Stimulated activated CD8-positive, alpha-beta memory T cell treated with anti-CD3 and anti-CD28 coated beads, Interleukin-12 subunit alpha, Interleukin-12 subunit beta, amount 100 ng/mL, for 24 hours (primary cell): ENCODE measurements around the gene GMPPB.

Experiments used
- DNase-seq: peaks from one replicate; pipeline ENCODE4 v3.0.0-alpha.2; 2020; ENCODE audit errors: extremely low read depth

The GMPPB gene

DNA sequence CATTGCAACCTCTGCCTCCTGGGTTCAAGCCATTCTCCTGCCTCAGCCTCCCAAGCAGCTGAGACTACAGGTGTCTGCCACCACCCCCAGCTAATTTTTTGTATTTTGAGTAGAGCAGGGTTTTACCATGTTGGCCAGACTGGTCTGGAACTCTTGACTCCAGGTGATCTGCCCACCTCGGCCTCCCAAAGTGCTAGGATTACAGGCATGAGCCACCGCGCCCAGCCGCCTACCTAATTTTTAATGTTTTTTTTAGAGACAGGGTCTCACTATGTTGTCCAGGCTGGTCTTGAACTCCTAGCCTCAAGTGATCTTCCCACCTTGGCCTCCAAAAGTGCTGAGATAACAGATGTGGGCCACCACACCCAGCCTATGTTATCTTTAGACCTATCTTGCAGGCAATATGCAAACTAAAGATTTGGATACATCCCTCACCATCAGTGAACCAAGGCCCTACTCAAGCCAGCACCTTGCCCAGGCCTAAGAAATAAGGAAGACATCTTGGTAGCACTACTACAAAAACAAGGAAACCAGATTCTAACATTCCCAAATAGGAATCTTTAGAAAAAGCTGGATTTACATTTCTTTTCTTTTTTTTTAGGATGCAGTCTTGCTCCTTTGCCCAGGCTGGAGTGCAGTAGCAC is 6.3 kb upstream of the GMPPB start:
- DNase-seq, result no peak

- no peak for DNase-seq
Measured at GRCh38 chr3:49727924-49728361, 4.2 kb upstream of the GMPPB start.

GRCh38 chr3:49727154-49727923 is 3.6 kb upstream of the GMPPB start:
- DNase-seq, result no peak

- no peak for DNase-seq
Measured at GRCh38 chr3:49725906-49726681, 2.3 kb upstream of the GMPPB start.

DNA sequence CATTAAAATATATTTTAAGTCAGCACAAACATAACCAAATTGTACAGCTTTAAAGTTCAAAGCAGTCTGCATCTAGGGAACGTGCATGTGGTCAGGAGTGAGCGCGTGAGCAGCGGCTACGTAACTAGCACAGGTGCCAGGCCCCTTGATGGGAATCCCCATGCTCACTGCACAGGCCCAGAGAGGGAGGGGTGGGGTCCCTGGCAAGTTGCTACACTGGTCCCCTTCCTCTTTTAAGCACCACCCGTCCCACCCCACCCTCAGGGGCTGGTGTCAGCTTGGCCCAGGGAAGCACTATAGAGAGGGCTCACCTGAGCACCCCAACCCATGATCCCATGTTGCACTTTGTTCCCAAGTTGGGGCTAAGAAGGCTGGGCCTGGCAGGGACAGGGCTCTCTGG is 835 bp upstream of the GMPPB start:
- DNase-seq, result no peak

GRCh38 chr3:49723296-49723627 is 489 bp downstream of the GMPPB start:
- no peak for DNase-seq

- no peak for DNase-seq
Measured at GRCh38 chr3:49722896-49723295, 855 bp downstream of the GMPPB start.

- no peak for DNase-seq
Measured at GRCh38 chr3:49721896-49722781, 1.6 kb downstream of the GMPPB start.

DNA sequence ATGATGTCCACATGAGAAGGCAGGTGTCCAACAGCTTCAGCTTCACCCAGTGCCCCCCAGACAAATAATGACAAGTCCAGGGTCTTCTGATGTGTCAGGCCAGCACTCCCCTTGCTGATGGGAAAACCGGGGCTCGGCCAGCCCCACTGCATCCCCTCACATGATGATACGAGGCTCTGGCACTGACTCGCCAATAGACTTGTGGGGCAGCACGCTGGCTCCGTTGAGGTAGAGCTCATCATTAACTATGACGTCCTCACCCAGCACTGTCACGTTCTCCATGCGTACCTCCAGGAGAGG is 2.2 kb downstream of the GMPPB start:
- no peak for DNase-seq

DNA sequence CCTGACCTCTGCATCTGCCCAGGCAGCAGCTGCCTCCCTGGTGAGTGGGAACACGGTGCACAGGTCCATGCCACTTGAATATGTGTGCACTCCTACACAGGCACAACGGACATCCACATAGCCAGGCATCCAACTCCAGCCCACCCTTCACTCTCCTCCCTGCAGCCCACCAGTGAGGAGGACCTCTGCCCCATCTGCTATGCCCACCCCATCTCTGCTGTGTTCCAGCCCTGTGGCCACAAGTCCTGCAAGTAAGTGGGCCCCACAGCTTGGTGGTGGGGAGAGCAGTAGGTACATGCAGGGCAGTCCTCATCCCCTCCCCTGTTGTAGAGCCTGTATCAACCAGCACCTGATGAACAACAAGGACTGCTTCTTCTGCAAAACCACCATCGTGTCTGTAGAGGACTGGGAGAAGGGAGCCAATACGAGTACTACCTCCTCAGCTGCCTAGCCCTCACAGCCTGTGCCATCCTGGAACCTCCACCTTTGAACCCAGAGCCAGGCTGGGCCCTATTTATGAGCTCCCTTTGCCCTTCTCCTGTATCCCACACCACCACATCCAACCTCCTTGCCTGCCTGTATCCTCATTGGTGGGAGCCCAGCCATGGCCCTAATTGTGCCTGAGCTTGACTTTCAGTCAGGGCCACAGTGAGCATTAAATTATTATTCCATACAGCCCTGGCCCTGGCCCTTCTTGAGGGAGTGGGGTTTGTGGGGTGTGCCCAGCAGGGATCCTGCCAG is 2.7 kb downstream of the GMPPB start:
- DNase-seq, result no peak

GRCh38 chr3:49719214-49719884 is 4.4 kb downstream of the GMPPB start, which contains the start of gene AMIGO3:
Gene AMIGO3 (minus strand): TSS chr3:49719684. CDS start chr3:49719465, 219 bp downstream.
- peak; percentile 79 for DNase-seq

GRCh38 chr3:49718858-49719213 is 4.9 kb downstream of the GMPPB start:
- DNase-seq, result no peak

DNA sequence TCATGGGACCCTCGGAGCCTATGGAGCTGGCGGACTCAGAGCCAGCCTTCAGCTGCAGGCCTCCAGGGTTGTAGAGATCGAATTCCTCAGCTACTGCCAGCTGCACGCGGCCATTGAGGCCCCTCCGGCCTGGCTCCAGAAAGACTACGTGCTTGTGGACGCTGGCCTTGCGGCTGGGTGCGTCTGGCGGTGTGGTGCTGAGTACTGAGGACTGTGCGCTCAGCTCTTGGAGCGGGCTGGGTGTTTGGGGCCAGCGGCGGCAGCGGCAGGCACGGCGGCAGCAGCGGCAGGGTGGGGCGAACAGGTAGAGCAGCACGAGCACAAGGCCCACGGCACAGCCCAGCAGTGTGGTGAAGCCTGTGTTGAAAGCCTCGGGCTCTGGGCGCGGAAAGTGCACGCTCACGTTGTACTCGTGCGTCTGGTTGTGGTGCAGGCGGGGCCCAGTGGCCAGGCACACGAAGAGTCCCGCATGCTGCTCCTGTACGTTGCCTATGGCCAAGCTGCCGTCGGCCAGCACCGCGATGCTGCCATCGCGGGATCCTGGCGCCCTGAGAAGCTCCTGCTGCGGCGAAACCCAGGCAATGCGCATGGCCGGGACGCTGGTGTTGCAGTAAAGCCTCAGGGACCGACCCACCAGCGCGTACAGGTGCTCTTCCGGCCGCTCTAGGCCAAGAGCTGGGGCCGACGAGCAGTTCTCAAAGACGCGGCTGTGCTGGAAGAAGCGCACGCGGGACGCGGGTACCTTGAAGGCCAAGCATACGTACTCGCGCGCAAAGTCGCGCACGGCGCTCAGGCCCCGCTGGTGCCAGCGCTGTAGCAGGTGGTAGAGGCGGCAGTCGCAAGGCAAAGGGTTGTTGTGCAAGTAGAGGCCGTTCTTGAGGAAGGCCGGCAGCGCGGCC is 5.5 kb downstream of the GMPPB start:
- no peak for DNase-seq

GRCh38 chr3:49717211-49717958 is 6.4 kb downstream of the GMPPB start:
- DNase-seq, result no peak

GRCh38 chr3:49716691-49717210 is 7.0 kb downstream of the GMPPB start:
- no peak for DNase-seq

- DNase-seq, result no peak
Measured at GRCh38 chr3:49716169-49716568, 7.6 kb downstream of the GMPPB start.

DNA sequence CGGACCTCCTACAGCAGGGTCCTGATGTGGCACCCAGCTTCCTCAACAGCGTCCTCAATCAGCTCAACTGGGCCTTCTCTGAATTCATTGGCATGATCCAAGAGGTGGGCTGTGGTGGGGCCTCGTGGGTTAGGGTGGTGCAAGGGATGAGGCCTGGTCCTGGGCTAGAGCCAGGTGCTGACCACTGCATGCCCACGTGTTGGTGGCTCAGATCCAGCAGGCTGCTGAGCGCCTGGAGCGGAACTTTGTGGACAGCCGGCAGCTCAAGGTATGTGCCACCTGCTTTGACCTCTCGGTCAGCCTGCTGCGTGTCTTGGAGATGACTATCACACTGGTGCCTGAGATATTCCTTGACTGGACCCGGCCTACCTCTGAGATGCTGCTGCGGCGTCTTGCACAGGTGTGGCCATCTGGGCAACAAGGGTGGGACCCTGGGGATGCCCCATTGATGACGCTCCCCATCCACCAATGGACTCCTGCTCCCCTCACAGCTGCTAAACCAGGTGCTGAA is 8.1 kb downstream of the GMPPB start:
- no peak for DNase-seq

DNA sequence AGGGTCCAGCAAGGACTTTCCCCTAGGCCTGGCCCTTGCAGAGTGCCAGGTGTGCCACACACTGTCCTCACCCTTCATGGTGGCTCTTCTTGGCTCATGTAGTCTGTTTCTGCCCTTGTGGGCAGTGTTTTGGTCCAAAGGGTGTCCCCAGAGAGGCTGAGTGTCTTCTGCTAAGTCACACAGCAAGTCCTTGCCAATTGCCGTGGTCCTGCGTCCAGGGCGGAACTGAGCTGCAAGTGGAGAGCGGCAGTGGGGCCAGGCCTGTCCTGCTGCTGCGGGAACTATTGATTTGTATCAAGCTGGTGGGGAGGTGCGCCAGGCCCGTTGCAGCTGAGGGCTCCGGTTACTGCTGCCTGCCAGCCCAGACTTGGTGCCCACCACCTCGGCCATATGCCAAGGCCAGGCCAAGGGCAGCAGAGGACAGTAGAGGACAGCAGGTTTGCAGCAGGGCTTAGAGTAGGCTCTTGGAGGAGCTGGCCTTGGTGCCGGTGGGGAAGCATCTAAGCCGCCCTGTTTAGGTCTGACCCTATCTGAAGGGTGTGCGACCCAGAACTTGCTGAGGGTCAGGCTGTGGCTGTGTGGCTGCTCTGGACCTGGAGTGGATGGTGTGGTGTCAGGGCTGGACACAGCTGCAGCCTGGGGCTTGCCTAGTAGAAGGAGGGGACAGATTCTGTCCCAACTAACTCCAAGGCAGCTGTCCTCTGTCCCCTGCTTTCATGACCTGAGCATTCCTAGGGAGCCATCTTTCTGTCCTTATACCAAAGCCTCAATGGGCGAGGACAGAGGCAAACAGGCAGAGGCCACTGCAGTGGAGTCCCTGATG is 8.8 kb downstream of the GMPPB start:
- no peak for DNase-seq
